SK-N-SH (cell line): ENCODE measurements around the gene UGT1A10.

Experiments
- CHD2 ChIP-seq: fragments of 150-350 bp; IDR thresholded peaks from 2 replicates; pipeline ENCODE4 v1.6.1; 2018; ENCODE audit warnings: low read length; ENCODE audit not compliant: partially characterized antibody
- CTCF ChIP-seq: fragments of 200-600 bp; sonication (generic); IDR thresholded peaks from 2 replicates; pipeline ENCODE4 v1.6.1; 2017; ENCODE audit warnings: antibody characterized with exemption, mild to moderate bottlenecking, moderate library complexity
- EZH2phosphoT487 ChIP-seq: fragments of 200-600 bp; sonication (generic); IDR thresholded peaks from 2 replicates; pipeline ENCODE4 v1.6.1; 2017; ENCODE audit warnings: low read depth, mixed run types, mild to moderate bottlenecking, antibody characterized with exemption, moderate library complexity, borderline replicate concordance
- JUND ChIP-seq: IDR thresholded peaks from 2 replicates; pipeline ENCODE4 v1.4.0; 2012
- POLR2AphosphoS5 ChIP-seq: IDR thresholded peaks from 2 replicates; pipeline ENCODE4 v1.6.1; 2012; ENCODE audit warnings: low read depth, low read length
- REST ChIP-seq: IDR thresholded peaks from 2 replicates; pipeline ENCODE4 v1.6.1; 2012; ENCODE audit warnings: mild to moderate bottlenecking, low read depth, low read length, moderate library complexity
- SIN3A ChIP-seq: IDR thresholded peaks from 2 replicates; pipeline ENCODE4 v1.6.1; 2012; ENCODE audit warnings: low read depth, mild to moderate bottlenecking, low read length, moderate library complexity, borderline replicate concordance
- YY1 ChIP-seq: IDR thresholded peaks from 2 replicates; pipeline ENCODE4 v1.4.0; 2012; ENCODE audit warnings: low read depth, mild to moderate bottlenecking
- TF ChIP-seq, protein P1 (sequence below): IDR thresholded peaks from 2 replicates; pipeline ENCODE4 v1.4.0; 2012; ENCODE audit warnings: low read depth
- TF ChIP-seq, protein P2 (sequence below): IDR thresholded peaks from 2 replicates; pipeline ENCODE4 v1.4.0; 2012; ENCODE audit warnings: low read depth, borderline replicate concordance

- TF ChIP-seq CTCF (no peak), SIN3A (no peak), POLR2AphosphoS5 (no peak), YY1 (no peak), CHD2 (no peak), REST (no peak), EZH2phosphoT487 (no peak), JUND (no peak)
- TF ChIP-seq, protein P1, sequence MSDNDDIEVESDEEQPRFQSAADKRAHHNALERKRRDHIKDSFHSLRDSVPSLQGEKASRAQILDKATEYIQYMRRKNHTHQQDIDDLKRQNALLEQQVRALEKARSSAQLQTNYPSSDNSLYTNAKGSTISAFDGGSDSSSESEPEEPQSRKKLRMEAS = no peak
- TF ChIP-seq, protein P2, sequence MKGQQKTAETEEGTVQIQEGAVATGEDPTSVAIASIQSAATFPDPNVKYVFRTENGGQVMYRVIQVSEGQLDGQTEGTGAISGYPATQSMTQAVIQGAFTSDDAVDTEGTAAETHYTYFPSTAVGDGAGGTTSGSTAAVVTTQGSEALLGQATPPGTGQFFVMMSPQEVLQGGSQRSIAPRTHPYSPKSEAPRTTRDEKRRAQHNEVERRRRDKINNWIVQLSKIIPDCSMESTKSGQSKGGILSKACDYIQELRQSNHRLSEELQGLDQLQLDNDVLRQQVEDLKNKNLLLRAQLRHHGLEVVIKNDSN = no peak
Measured at GRCh38 chr2:233728723-233729301, 92.6 kb downstream of the UGT1A10 start, which contains the start of gene UGT1A3.
